Measurements from ENCODE around the gene ADK.
"Not testable (repeated sequence)": the region's sequence is repeated elsewhere in the genome, so short reads cannot be mapped to it uniquely, and the experiment has no call there.

Gene ADK

GRCh38 chr10:74556072-74556705 lies 405.2 kb downstream of the ADK start:
- no peak for DNase-seq (ENCODE audit: low read depth)

GRCh38 chr10:74557098-74557497 lies 406.1 kb downstream of the ADK start:
- no peak for DNase-seq (ENCODE audit: low read depth)

- no peak for DNase-seq (ENCODE audit: low read depth)
These were observed 407.4 kb downstream of the ADK start for GRCh38 chr10:74558403-74558802.

- DNase-seq (ENCODE audit: low read depth), result no peak
These were observed 407.9 kb downstream of the ADK start for GRCh38 chr10:74558897-74559296.

- not testable (repeated sequence) for DNase-seq (ENCODE audit: low read depth)
These were observed 417.9 kb downstream of the ADK start for GRCh38 chr10:74568896-74569295.

GRCh38 chr10:74573497-74573896 lies 422.5 kb downstream of the ADK start:
- not testable (repeated sequence) for DNase-seq (ENCODE audit: low read depth)

GRCh38 chr10:74575191-74575720 lies 424.2 kb downstream of the ADK start:
- no peak for DNase-seq (ENCODE audit: low read depth)

GRCh38 chr10:74575912-74576311 lies 424.9 kb downstream of the ADK start:
- no peak for DNase-seq (ENCODE audit: low read depth)

GRCh38 chr10:74576586-74576985 lies 425.6 kb downstream of the ADK start:
- DNase-seq (ENCODE audit: low read depth), result no peak

- not testable (repeated sequence) for DNase-seq (ENCODE audit: low read depth)
These were observed 429.4 kb downstream of the ADK start for GRCh38 chr10:74580438-74580837.

- no peak for DNase-seq (ENCODE audit: low read depth)
These were observed 431.5 kb downstream of the ADK start for GRCh38 chr10:74582566-74582965.

- no peak for DNase-seq (ENCODE audit: low read depth)
These were observed 434.4 kb downstream of the ADK start for GRCh38 chr10:74585231-74586087.

- no peak for DNase-seq (ENCODE audit: low read depth)
These were observed 435.1 kb downstream of the ADK start for GRCh38 chr10:74586088-74586585.

GRCh38 chr10:74587109-74587854 lies 436.3 kb downstream of the ADK start:
- no peak for DNase-seq (ENCODE audit: low read depth)

- peak; percentile 87 for DNase-seq (ENCODE audit: low read depth)
These were observed 438.2 kb downstream of the ADK start for GRCh38 chr10:74589226-74589673.

GRCh38 chr10:74589851-74590250 lies 438.8 kb downstream of the ADK start:
- no peak for DNase-seq (ENCODE audit: low read depth)

- peak; percentile 40 for DNase-seq (ENCODE audit: low read depth)
These were observed 442.4 kb downstream of the ADK start for GRCh38 chr10:74593470-74593869.

- DNase-seq (ENCODE audit: low read depth), result no peak
These were observed 445.7 kb downstream of the ADK start for GRCh38 chr10:74596713-74597112.

- DNase-seq (ENCODE audit: low read depth), result no peak
These were observed 448.0 kb downstream of the ADK start for GRCh38 chr10:74598891-74599566.

- DNase-seq (ENCODE audit: low read depth), result no peak
These were observed 448.7 kb downstream of the ADK start for GRCh38 chr10:74599672-74600071.

- no peak for DNase-seq (ENCODE audit: low read depth)
These were observed 449.1 kb downstream of the ADK start for GRCh38 chr10:74600170-74600569.

GRCh38 chr10:74602576-74602975 lies 451.6 kb downstream of the ADK start:
- no peak for DNase-seq (ENCODE audit: low read depth)

All from non-pigmented ciliary epithelial cell (primary cell).